H4 (cell line): ENCODE results near the gene DFFA. TPM values are rescaled to one million over a fixed set of nuclear protein-coding genes. Genes with fewer than 3 reads are reported as not detected.
A peak's percentile ranks its signal among the peaks of the same experiment; 100 is the strongest.
"Not testable (repeated sequence)": the region's sequence is repeated elsewhere in the genome, so short reads cannot be mapped to it uniquely, and the experiment has no call there.

Experiments used
- DNase-seq: peaks from one replicate; pipeline ENCODE4 v3.0.0-alpha.2; 2015; ENCODE audit warnings: low spot score
- total RNA-seq: library from RNA; depleted of rRNA; stranded (reverse); fragments of >200 nt; shearing (Covaris generic); gene quantifications from 2 replicates; pipeline ENCODE4 v1.2.3, GENCODE V29; 2014

Gene DFFA
- total RNA-seq, 1 experiment from 2014 or later = 28.8 TPM

- no peak for DNase-seq
These were observed 5.3 kb downstream of the DFFA start for GRCh38 chr1:10467078-10467477.

- DNase-seq = peak; percentile 74
These were observed 13.1 kb downstream of the DFFA start for GRCh38 chr1:10459184-10459583.

DNA sequence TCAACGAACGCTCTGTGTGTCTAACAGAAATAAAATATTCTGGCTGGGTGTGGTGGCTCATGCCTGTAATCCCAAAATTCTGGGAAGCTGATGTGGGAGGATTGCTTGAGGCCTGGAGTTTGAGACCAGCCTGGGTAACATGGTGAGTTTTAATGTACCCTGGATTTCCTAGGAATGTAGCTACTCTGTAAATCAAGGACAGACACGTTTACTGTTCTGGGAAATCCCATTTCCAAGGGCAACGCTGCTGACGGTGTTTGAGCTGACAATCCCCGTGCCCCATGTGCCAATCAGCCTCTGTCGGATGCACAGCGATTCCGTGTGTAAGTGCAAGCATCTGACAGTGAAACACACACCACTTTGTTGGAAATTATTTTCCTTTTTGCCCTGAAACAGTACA is 14.5 kb downstream of the DFFA start:
- no peak for DNase-seq

DNA sequence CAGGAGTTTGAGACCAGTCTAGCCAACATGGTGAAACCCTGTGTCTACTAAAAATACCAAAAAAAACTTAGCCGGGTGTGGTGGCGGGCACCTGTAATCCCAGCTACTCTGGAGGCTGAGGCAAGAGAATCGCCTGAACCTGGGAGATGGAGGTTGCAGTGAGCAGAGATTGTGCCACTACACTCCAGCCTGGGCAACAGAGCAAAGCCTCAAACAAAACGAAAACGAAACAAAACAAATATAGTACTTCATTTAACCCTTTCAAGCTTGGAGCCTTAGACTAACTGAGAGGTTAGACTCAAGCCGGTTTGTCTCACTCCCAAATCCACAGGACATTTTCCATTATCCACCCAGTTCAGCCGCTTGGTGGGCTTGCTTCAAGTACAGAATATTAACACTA is 14.9 kb downstream of the DFFA start:
- DNase-seq = not testable (repeated sequence)

DNA sequence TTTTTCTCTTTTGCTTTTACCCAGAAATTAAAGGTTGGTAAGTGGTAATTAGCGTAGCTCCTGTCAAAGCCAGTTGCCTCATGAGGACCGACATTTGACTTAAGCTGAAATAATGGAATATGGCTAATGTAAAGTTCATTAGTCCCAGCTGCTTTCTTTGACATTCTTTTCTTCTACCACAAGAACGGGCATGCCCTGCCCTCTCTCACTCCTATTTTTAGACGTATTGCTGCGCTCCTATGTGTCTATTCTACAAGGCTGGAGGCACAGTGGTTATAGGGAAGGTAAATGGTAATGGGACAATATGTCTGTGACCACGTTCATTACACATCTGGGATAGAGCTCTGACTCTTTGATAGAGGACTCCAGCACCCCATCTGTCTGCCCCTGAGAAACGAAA is 15.7 kb downstream of the DFFA start:
- DNase-seq = no peak

DNA sequence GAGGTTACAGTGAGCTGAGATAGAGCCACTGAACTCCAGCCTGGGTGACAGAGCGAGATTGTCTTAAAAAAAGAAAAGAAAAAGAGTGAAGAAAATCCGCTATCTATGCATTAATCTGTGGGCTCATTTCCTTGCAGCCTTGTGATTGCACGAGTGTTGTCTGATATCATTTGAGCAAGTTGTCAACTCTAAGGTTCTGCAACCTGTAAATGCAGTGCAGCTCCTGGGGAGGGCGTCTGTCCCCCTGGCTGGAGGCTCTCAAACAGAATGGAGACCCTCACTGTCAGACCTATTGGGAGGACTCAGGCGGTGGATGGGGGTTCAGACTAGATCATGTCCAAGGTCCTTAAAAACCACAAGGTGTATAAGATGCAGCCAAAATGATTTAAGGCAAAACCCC is 16.3 kb downstream of the DFFA start:
- no peak for DNase-seq

DNA sequence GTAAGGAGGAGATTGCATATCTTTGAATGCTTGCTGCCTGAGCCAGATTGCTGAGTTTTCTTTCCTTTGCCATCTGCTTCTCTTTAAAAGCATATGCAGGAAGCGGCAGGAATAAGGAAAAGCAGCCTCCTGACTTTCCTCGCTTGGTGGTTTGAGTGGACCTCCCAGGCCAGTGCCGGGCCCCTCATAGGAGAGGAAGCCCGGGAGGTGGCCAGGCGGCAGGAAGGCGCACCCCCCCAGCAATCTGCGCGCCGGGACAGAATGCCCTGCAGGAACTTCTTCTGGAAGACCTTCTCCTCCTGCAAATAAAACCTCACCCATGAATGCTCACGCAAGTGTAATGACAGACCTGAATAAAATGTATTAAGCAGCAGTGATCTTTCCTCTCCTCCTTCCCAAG is 21.0 kb downstream of the DFFA start:
- DNase-seq = no peak

DNA sequence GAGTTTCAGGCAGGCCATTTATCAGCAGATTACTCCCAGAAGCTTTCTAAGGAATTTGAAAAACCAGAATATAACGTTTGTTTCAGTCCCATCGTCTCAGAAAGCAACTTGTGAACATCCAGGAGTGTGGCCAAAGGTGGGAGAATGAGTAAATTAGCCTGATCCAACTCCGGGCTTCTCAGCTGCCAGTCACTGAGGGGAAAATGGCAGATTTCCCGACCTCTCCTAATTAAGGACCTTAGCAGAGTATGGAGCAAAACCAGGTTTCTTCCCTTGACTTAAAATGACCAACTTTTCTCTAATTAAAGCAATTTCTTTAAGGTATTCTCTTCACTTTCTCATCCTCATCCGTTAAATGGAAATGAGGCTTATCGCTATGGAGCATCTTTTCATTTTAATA is 21.5 kb downstream of the DFFA start:
- no peak for DNase-seq

DNA sequence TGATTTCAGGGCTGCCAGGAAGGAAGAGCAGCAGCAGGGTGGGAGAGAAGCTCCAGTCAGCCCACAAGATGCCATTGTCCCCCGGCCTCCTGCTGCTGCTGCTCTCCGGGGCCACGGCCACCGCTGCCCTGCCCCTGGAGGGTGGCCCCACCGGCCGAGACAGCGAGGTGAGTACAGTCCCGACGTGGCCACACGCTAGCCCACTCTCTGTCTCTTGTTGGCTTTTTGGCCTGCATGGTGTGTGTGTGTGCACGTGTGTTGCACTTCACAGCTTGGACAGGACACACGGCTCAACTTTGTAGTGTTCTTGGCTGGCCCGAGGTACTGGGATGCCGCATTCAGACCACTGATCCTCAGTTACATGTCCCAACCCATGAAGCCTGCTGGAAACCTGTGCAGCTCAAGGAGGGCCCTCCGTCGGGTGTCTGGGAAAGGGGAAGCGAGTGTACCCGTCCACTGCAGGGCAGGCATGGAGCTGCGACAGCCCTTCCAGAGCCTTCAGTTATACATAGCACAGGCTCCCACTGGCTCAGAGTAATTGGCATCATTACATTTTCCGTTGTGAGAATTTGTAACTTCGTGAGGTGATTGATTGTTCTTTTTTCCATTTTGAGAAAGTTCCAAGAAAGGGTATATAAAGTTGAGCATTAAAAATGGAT is 22.0 kb downstream of the DFFA start:
- DNase-seq = no peak

DNA sequence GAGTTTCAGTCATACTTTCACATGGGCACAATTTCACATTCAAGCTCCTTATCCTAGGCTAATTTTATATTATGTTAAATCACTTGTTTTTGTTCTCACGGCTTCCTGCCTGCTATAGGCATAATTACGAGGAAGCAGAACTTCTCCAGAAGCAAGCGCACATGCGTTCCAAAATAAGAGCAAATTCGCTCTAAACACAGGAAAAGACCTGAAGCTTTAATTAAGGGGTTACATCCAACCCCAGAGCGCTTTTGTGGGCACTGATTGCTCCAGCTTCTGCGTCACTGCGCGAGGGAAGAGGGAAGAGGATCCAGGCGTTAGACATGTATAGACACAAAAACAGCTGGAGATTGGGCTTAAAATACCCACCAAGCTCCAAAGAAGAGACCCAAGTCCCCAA is 22.6 kb downstream of the DFFA start, which contains the start of gene CORT:
CORT (plus strand) TSS at position 281 of the 400 bp plus-strand sequence. CDS start 193 bp downstream, outside the sequence.
- DNase-seq = no peak

DNA sequence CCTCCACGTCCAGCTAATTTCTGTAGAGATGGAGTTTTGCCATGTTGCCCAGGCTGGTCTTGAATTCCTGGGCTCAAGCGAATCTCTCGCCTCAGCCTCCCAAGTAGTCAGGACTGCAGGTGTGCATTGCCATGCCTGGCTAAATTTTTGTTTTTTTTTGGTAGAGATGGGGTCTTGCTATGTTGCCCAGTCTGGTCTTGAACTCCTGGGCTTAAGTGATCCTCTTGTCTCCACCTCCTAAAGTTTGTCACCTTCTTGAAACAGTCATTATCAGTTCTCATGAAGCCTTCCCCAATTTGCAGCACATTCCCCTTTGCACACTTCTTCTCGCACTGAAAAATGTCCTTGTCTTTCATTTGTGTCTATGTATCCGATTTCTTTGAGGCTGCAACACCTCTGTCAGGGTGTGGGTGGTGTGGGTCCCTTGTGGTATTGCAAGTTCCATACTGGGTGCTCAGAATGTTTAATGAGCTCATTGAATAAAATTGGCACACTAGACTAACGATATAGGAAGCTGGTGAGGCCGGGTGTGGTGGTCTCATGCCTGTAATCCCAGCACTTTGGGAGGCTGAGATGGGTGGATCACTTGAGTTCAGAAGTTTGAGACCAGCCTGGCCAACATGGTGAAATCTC is 25.4 kb downstream of the DFFA start:
- DNase-seq = no peak

DNA sequence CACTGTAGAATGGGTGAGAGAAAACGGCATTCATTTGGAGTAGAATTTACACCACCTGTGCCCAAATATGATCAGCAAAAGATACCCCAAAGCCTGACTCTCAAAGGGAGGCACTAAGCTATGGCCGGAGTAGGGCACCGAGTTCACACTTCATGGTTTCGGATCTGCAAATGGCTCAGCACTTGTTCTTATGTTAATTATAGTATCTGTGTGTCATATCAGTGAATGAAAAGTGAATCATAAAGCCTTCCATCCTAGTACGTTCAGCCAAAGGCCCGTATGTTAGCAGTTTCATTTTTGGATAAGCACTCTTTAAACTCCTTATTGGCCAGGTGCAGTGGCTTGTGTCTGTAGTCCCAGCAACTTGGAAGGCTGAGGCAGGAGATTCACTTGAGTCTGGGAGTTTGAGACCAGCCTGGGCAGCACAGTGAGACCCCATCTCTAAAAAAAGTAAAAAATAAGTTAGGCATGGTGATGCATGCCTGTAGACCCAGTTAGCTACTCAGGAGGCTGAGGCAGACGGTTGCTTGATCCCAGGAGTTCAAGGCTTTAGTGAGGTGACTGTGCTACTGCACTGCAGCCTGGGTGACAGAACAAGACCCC is 27.4 kb downstream of the DFFA start:
- DNase-seq = no peak

DNA sequence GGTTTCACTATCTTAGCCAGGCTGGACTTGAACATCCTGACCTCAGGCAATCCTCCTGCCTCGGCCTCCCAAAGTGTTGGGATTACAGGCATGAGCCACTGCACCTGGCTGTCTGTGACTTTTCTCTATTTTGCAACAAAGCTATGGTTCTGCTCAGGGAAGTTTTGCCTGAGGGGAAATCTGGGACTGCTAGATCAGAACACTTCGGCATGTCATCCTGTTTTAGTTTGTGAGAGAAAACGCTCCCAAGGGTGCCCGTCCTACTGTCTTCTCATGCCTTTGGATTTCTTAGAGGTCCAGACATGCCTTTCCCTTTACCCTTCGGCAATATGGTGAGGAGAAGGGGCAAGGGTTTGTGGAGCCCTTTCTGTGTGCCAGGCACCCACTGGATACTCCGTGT is 28.1 kb downstream of the DFFA start:
- DNase-seq = no peak

- DNase-seq = no peak
These were observed 31.5 kb downstream of the DFFA start for GRCh38 chr1:10440794-10441193.

GRCh38 chr1:10440305-10440704 is 32.0 kb downstream of the DFFA start:
- no peak for DNase-seq

GRCh38 chr1:10438677-10439163 is 33.6 kb downstream of the DFFA start:
- DNase-seq = peak; percentile 25

DNA sequence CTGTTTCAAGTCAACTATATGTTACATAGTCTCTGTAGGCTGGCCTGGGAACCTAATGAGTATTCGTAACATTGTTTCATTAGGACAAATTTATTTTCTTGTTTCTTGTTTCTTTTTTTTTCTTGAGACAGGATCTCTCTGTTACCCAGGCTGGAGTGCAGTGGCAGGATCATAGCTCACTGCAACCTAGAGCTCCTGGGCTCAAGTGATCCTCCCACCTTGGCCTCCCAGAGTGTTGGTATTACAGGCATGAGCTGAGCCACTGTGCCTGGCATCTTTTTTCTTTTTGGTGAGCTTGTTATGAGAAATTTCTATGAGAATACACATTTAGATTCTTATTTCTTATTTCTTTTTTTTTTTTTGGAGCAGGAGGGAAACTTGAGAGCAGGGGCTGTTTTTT is 35.3 kb downstream of the DFFA start:
- DNase-seq = no peak

- DNase-seq = no peak
These were observed 37.7 kb downstream of the DFFA start for GRCh38 chr1:10434590-10434989.

DNA sequence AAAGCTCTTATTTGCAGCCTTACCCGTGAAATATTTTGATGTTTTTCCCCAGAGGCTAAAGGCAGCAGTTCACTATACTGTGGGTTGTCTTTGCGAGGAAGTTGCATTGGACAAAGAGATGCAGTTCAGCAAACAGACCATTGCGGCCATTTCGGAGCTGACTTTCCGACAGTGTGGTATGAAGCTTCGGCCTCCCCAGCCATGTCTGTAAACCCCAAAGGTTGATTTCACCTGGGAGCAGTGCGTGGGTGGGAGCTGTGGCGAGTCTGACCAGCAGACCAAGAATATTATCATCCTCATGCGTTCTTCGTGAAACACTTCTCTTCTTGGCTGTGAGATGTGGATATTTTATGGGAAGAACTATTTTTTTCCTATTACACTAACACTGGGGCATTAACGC is 38.5 kb downstream of the DFFA start:
- no peak for DNase-seq

GRCh38 chr1:10432910-10433700 is 39.2 kb downstream of the DFFA start:
- no peak for DNase-seq

GRCh38 chr1:10431070-10431730 is 41.1 kb downstream of the DFFA start:
- no peak for DNase-seq
